GM12873 (cell line): ENCODE data around the gene C1orf198.

ENCODE experiments used
- TF ChIP-seq, protein P1 (sequence below): IDR thresholded peaks from 2 replicates; pipeline ENCODE4 v1.5.1; 2012; ENCODE audit warnings: low read depth, mild to moderate bottlenecking, moderate library complexity, low read length, control low read depth; ENCODE audit not compliant: insufficient read depth; ENCODE audit errors: missing control alignments

Gene C1orf198

DNA sequence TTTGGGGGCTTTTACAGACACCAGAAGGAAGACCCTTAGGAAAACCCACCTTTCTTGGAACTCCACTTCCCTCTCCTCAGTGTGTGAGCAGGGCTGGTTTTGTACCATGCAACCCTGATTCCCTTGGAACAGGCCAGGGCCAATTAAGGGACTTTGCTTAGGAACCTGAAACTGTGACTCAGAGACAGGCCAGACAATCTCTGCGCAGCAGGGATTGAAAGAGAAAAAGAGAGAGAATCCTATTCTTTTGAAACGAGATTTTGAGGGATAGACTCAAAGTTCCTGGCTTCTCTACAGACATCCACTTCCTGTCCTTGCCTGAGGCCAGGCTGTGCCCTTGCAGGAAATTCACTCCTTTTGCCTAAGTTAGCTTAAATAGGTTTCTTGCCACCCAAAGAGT, 23.1 kb upstream of the C1orf198 start:
- TF ChIP-seq, protein P1, sequence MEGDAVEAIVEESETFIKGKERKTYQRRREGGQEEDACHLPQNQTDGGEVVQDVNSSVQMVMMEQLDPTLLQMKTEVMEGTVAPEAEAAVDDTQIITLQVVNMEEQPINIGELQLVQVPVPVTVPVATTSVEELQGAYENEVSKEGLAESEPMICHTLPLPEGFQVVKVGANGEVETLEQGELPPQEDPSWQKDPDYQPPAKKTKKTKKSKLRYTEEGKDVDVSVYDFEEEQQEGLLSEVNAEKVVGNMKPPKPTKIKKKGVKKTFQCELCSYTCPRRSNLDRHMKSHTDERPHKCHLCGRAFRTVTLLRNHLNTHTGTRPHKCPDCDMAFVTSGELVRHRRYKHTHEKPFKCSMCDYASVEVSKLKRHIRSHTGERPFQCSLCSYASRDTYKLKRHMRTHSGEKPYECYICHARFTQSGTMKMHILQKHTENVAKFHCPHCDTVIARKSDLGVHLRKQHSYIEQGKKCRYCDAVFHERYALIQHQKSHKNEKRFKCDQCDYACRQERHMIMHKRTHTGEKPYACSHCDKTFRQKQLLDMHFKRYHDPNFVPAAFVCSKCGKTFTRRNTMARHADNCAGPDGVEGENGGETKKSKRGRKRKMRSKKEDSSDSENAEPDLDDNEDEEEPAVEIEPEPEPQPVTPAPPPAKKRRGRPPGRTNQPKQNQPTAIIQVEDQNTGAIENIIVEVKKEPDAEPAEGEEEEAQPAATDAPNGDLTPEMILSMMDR, result no peak

DNA sequence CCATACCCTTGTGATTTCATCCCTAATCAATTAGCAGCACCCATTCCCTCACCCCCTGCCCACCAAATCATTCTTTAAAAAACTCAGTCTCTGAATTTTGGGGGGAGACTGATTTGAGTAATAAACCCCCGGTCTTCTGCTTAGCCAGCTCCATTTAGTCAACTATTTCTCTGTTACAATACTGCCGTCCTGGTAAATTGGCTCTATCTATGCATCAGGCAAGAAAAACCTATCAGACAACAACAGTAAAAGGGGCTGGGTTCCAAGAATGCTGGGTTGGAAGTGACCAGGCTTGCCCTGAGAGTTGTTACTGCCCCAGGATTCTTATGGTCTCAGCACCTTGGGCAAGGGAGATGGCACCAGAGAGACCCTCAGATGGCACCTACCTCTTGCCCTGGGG, 16.3 kb upstream of the C1orf198 start:
- TF ChIP-seq, protein P1, result no peak

DNA sequence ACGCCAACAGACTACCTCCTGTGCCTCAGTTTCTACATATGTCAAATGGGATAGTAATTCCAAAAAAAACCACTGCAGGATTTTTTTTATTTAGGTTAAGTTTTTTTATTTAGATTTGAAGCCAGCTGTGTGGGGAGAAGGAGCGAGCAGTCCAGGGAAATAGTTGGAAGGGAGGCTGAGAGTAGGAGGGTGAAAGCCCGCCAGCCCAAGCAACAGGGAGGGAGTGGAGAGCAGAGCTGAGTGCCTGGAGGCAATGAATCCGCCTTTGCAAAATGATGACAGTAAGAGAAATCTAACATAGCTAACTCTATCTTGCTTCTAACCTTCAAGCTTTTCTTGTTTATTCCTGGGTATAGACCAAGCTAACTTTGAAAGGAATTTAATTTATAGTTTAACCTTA, 15.6 kb upstream of the C1orf198 start:
- TF ChIP-seq, protein P1, result no peak

DNA sequence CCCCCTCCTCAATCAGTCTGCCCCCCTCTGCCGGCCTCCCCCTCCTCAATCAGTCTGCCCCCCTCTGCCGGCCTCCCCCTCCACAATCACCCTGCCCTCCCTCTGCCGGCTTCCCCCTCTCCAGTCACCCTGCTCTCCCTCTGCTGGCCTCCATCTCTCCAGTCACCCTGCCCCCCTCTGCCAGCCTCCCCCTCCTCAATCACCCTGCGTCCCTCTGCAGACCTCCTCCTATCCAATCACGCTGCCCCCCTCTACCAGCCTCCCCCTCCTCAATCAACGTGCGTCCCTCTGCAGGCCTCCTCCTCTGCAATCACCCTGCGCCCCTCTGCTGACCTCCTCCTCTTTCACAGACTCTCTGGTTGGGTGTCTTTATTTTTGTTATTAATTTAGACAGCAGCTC, 11.5 kb upstream of the C1orf198 start:
- TF ChIP-seq, protein P1, result no peak

DNA sequence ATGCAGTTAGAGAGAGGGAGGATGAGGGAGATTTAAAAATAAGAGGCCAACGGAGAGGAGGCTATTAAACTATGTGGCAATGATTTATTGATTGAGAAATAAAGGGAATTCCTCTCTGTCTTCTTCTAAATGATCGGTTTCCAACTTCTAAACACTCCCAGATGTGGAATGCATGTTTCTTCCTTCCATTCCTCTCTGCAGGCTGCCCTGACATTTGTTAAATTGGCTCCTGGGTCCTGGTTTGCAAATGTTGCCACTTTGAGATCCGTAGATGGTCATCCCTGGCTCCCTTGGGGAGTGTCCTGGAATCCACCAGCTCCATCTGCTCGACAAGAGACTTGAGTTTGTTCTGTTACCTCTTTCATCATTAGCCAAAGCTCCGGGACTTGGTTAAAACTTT, 10.3 kb upstream of the C1orf198 start:
- TF ChIP-seq, protein P1, result no peak

DNA sequence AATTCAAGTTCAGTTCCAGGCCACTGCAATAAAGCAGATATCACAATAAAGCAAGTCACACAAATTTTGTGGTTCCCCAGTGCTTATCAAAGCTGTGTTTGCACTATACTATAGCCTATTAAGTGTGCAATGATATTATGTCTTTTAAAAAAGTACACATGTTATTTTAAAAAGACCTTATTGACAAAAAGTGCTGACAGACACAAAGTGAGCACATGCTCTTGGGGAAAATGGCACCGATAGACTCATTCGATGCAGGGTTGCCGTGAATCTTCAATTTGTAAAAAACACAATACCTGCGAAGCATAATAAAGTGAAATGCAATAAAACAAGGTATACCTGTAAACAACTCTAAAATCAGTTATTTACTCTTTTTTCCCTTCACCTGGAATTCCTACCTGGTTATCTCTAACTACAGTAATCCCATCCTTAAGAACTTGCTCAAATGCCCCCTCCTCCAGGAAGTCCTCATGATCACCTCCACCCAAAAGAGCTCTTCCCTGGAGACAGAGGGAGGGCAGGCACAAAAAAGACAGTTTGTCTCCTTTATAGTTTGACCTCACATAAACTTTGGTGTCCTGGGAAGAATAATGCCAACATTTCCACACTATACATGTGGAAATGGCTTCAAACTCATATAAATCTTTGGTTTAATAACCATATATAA, 9.7 kb upstream of the C1orf198 start:
- TF ChIP-seq, protein P1, result no peak

DNA sequence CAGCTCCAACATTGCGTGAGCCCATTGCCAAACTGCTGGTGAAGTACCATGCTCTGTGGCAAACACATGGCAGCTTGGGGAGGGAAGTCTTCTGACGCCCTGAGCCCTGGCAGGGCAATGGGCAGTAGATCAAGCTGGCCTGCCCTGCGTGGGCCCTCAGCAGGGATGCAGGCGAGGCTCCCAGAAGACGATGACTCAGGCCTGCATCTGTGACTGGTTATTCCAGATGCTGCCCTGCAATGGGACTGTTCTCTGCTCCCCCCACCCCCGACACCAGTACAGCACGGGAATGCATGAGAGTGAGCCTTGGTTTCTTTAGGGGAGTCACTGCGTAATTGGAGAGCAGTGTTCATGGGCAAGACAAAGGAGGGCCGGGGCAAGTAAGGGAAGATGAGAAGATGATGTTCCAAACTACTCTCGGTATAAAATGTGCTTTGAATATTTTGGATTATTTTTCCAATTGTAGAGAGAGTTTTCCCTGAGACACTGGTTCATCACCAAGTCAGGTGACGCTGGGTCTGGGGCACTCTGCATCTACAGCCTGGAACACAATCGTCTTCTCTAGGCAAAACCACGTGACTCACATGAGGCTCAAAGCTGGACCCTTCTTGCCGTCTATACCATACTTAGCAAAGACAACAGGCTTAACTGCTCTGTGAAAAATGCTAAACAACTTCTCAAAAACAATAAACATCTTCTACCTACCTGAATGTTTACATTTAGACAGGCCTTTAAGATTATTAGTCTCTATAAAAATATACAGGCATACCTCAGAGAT, 9.0 kb upstream of the C1orf198 start:
- TF ChIP-seq, protein P1, result no peak
